IPS-NIHi7 (cell line): Measurements from ENCODE around the gene NIPA2.
"Not testable (repeated sequence)": the region's sequence is repeated elsewhere in the genome, so short reads cannot be mapped to it uniquely, and the experiment has no call there.

Experiments
- DNase-seq: peaks from one replicate; pipeline ENCODE4 v3.0.0; 2012; ENCODE audit warnings: mixed read lengths; ENCODE audit errors: extremely low spot score

NIPA2 gene

GRCh38 chr15:22838292-22839042, at the start of gene NIPA2:
Gene NIPA2, plus strand, starts transcription at chr15:22838666. Its CDS starts 13,066 bp downstream, at chr15:22851732.
- peak; percentile 98 for DNase-seq

GRCh38 chr15:22794063-22794462, 44.4 kb upstream of the NIPA2 start:
- DNase-seq: no peak

GRCh38 chr15:22794621-22795167, 43.8 kb upstream of the NIPA2 start:
- DNase-seq: no peak

- DNase-seq: no peak
Measured at GRCh38 chr15:22795206-22796063, 43.0 kb upstream of the NIPA2 start.

- no peak for DNase-seq
Measured at GRCh38 chr15:22796079-22796478, 42.4 kb upstream of the NIPA2 start.

- no peak for DNase-seq
Measured at GRCh38 chr15:22799902-22800301, 38.6 kb upstream of the NIPA2 start.

DNA sequence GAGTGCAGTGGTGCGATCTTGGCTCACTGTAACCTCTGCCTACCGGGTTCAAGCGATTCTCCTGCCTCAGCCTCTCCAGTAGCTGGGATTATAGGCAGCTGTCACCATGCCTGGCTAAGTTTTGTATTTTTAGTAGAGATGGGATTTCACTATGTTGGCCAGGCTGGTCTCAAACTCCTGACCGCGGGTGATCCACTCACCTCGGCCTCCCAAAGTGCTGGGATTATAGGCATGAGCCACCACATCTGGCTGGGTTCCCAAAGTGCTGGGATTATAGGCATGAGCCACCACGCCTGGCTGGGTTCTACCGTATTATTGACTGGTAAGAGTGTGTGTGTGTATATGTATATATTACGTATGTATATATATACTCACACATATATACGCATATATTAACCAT, 35.5 kb upstream of the NIPA2 start:
- not testable (repeated sequence) for DNase-seq

- no peak for DNase-seq
Measured at GRCh38 chr15:22806156-22806555, 32.3 kb upstream of the NIPA2 start.

DNA sequence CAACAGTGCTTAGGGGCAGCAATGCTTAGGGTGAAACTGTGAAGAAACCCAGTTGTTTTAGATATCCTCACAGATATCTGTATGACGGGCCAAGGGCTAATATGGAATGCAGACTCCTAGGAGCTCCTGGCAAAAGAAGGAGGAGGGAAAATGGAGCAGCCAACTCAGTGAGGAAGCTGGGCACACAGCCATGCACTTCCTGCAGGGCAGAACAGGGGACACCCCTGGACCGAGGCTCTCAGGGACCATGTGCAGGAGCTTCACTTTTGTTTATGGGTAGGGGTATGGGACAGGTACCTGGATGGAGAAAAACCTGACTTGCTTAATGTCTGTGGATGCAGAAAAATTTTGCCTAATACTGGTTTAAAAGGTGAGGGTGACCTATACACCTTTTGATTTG, 31.8 kb upstream of the NIPA2 start:
- DNase-seq: no peak

GRCh38 chr15:22807831-22808230, 30.6 kb upstream of the NIPA2 start:
- DNase-seq: not testable (repeated sequence)

DNA sequence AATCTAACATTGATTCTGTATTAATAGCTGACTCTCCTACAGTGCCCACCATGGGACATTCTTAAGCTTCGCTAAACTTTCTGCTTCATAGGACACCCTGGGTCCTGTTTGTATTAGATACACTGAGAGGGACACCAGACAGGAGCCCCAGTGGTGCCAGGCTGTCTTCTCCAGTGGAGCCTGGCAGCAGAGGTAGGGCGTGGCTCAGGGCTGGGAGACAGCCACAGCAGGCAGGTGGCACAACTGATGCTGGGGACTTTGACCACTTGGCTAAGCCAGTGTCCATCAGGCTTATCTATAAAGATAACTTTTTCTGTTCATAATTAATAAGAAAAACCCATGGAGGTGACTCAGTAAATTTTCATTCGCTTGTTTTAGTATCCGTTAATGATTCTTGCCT, 30.2 kb upstream of the NIPA2 start:
- DNase-seq: no peak

GRCh38 chr15:22808761-22809280, 29.6 kb upstream of the NIPA2 start:
- DNase-seq: no peak

DNA sequence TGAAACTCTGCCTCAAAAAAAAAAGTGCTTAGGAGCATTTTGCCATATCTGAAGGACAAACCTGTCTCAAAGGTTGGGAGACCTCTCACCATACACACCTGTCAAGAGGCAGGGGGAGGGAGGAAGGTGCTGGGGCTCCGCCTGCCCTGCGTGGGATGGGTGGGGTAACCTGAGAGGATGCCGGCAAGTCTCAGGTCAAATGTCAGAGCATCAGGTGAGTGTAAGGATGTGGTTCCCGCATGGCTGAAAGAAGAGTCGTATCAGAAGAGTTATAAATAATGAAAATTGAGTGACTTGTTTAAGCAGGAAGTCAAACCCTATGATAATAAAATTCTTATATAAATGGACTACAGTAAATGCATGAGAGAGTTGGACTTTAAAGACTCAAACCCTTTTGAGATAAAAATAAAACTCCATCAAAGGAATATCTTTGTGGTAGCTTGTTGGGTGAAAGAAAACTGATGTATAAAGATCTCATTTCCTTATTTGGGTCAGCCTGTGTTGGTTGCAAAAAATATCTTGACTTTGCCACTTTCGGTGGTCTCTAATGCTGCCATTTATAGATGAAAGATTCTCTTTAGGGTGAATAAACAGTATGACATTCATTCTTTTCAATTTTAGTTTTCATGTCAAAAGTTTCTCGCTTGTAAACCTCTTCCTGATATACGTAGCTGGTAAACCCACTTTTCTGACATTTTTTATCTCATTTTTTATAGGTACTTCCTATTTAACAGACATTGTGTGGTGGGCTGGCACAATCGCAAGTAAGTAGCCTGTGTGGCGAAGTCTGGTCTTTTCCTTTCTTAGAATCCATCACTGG, 28.2 kb upstream of the NIPA2 start:
- no peak for DNase-seq

GRCh38 chr15:22810853-22811338, 27.6 kb upstream of the NIPA2 start:
- no peak for DNase-seq

- DNase-seq: peak; percentile 48
Measured at GRCh38 chr15:22811640-22812039, 26.8 kb upstream of the NIPA2 start.

DNA sequence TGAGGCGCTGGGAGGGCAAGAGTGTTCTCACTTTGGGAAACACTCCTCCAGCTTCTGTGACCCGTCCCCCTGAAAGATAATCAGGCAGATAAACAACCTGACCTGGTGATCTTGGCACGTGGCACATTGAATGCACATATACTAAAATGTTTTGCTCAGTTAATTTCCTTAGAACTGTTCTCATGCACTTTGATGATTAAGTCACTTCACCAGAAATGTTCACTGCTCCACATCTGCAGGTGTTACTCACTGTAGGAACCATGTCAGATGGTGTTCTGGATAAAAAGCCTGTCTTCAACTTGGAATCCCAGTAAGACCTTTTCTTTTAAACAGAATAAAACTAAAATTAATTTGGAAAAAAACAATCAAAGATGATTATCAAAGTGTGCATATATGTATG, 24.6 kb upstream of the NIPA2 start:
- no peak for DNase-seq

DNA sequence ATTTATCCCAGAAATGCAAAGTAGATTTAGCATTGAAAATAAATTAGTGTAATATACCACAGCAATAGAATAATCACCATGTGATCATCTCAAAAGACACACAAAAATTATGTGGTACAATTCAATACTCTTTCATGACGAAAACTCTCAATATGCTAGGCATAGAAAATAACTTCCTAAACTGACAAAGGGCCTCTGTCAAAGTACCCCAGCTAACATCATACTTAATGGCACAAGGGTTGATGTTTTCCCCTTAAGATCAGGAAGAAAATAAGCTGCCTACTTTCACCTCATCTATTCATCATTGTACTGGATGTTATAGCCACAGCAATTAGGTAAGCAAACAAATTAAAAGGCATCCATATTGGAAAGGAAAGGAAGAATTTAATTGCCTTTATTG, 22.7 kb upstream of the NIPA2 start:
- DNase-seq: no peak

GRCh38 chr15:22819651-22820050, 18.8 kb upstream of the NIPA2 start:
- no peak for DNase-seq

DNA sequence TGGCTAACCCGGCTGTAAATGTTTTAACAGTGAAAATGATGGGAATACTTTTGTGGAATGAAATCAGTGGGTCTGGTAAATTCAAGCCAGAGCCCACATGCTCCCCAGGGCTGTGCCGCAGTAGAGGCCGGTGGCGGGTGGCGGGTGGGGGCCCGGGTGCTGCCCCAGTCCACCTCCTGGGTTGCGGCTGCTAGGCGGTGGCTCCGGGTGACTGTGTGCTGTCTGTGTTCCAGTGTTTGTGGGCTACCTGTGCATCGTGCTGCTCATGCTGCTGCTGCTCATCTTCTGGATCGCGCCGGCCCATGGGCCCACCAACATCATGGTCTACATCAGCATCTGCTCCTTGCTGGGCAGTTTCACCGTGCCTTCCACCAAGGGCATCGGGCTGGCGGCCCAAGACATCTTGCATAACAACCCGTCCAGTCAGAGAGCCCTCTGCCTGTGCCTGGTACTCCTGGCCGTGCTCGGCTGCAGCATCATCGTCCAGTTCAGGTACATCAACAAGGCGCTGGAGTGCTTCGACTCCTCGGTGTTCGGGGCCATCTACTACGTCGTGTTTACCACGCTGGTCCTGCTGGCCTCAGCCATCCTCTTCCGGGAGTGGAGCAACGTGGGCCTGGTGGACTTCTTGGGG, 14.9 kb upstream of the NIPA2 start:
- DNase-seq: no peak

- peak; percentile 47 for DNase-seq
Measured at GRCh38 chr15:22827125-22827524, 11.3 kb upstream of the NIPA2 start.

- DNase-seq: no peak
Measured at GRCh38 chr15:22831473-22831872, 7.0 kb upstream of the NIPA2 start.
